ENCODE results near the gene LIPH.

DNA sequence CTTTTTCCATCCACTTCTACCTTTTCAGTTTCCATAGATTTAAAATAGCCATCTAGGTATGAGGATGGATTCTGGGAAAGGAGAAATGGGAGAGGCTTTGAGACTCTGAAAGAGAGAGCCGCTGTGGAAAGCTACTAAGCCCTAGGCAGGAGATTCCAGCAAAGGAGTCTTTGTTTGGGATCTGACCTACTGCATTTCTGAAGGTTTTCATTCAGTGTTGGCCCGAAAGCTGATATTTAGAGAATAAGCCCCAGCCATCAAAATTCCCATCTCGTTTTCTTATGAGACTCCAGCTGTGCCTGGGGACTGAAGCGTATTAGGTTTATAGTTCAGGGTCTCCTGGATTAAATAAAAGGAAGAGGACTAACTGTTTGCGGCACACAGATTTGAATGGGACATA, 19.5 kb downstream of the LIPH start:
- TF ChIP-seq EZH2 (IDR thresholded peaks at IDR 0.05; ENCODE audit: insufficient read depth, poor library complexity, severe bottlenecking) (no peak), EZH2phosphoT487 (IDR thresholded peaks at IDR 0.05; ENCODE audit: insufficient read depth, low read depth) (no peak)

Measured in GM23248 (cell line).